GM20000 (cell line): Measurements from ENCODE around the gene CD164L2.
A peak's percentile ranks its signal among the peaks of the same experiment; 100 is the strongest.
"Not testable (repeated sequence)": the region's sequence is repeated elsewhere in the genome, so short reads cannot be mapped to it uniquely, and the experiment has no call there.

Experiments used
- DNase-seq: peaks from one replicate; pipeline ENCODE4 v3.0.0; 2012; ENCODE audit warnings: low spot score
- TF ChIP-seq, protein P1 (sequence below): IDR thresholded peaks from 2 replicates; pipeline ENCODE4 v1.5.1; 2012; ENCODE audit warnings: mild to moderate bottlenecking, control low read depth; ENCODE audit errors: extremely low read depth, missing control alignments

Gene CD164L2

DNA sequence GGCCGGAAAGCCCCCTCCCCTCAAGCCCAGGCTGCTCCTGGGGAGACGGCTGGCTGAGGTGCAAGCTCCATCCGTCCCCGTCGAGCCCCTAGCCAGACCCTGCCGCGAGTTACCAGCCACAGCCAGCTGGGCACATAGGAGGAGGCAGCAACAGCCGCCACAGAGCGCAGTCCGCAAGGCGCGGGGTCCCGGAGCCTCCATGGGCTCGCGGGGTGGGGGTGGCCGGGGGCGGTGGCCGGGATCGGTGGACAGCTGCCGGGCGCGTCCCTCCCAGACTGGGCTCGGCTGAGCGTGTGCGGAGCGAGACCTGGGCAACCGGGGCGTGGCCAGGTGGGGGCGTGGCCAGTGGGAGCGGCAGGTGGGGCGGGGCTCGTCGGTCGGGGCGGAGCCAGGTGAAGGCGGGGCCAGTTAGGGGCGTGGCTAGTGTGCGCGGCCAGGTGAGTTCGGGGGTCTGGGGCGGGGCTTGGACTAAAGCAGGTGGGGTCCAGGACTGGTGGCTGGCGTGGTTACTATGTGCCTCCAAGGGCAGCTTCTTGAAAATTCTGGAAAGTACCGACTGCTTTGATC lies at the start of gene CD164L2:
Gene CD164L2 (minus strand): TSS at position 295 of the 567 bp plus-strand sequence. CDS start 94 bp downstream, at position 201.
- no peak for DNase-seq
- TF ChIP-seq, protein P1, sequence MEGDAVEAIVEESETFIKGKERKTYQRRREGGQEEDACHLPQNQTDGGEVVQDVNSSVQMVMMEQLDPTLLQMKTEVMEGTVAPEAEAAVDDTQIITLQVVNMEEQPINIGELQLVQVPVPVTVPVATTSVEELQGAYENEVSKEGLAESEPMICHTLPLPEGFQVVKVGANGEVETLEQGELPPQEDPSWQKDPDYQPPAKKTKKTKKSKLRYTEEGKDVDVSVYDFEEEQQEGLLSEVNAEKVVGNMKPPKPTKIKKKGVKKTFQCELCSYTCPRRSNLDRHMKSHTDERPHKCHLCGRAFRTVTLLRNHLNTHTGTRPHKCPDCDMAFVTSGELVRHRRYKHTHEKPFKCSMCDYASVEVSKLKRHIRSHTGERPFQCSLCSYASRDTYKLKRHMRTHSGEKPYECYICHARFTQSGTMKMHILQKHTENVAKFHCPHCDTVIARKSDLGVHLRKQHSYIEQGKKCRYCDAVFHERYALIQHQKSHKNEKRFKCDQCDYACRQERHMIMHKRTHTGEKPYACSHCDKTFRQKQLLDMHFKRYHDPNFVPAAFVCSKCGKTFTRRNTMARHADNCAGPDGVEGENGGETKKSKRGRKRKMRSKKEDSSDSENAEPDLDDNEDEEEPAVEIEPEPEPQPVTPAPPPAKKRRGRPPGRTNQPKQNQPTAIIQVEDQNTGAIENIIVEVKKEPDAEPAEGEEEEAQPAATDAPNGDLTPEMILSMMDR: no peak

DNA sequence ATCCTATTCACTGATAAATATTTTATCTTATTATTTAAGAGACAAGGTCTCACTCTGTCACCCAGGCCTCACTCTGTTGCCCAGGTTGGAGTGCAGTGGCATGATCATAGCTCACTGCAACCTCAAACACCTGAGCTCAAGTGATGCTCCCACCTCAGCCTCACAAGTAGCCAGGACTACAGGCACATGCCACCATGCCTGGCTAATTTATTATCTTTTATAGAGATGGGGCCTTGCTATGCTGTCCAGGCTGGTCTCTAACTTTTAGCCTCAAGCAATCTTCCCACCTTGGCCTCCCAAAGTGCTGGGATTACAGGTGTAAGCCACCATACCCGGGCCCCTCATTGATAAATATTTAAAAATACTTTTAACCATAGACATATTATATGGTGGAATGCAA lies 49.6 kb upstream of the CD164L2 start:
- DNase-seq: not testable (repeated sequence)

DNA sequence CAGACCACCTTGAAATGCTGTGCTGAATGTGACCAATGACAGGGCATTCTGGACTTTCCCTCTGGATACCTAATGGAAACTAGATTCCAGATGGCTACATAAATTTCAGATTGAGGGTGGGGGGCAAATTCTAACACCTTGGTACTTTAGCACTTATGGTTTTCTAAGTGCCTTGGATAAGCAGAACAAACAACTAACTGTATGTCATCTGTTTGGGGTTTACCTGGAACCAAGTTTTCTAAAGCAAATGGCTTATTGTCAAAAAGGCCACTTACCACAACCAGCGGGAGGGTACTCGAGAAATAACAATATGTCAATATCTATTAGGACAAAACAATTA lies 48.4 kb upstream of the CD164L2 start:
- DNase-seq: no peak
- TF ChIP-seq, protein P1: no peak

DNA sequence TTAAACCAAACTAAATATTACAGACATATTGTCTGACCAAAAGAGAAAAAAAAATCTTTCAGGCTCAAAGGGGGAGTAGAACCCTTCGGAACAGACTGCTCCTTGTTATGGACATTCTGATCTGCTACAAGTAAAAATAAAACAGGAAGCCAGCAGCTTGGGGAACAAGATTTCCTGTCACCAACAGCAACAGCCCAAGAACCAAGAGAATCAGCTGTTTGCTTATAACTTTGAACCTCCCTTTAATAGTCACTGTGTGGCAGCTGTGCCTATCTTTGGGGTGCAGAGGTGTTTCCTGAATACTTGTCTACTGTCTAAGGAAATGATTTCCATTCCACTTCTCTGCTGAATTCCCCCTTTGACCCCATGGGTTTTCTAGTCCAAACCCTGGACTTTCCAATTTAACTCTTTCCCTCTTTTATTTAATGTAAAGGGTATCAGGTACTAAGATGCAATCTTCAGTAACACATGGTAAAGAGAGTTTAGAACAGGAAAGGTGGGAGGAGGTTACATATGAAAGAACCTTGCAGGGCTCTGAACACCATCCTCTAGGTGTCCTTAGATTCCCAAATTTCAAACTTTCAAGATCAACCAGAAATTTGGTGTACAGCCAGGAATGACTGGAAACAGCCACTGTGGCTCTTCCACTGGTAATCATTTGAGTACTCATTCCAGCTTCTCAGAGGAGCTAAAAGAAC lies 47.9 kb upstream of the CD164L2 start:
- TF ChIP-seq, protein P1: no peak
- peak; percentile 28 for DNase-seq

DNA sequence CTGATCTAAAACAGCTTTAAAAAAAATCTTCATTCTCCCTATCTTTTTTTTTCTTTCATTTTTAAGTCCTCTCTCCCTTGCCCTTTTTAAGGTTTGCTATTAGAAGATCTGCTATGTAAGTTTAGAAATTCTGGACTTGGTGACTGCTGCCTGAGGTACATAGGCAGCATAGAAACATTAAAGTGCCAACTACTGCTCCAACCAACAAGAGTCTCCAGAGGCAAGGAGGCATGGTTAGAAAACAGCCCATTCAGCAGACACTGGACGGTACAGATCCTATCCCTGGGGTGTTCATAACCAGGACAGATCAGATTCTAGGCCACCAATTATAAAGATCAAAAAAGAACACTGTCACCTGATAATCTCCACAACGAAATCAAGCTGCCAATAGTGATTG lies 45.9 kb upstream of the CD164L2 start:
- TF ChIP-seq, protein P1: no peak
- no peak for DNase-seq

DNA sequence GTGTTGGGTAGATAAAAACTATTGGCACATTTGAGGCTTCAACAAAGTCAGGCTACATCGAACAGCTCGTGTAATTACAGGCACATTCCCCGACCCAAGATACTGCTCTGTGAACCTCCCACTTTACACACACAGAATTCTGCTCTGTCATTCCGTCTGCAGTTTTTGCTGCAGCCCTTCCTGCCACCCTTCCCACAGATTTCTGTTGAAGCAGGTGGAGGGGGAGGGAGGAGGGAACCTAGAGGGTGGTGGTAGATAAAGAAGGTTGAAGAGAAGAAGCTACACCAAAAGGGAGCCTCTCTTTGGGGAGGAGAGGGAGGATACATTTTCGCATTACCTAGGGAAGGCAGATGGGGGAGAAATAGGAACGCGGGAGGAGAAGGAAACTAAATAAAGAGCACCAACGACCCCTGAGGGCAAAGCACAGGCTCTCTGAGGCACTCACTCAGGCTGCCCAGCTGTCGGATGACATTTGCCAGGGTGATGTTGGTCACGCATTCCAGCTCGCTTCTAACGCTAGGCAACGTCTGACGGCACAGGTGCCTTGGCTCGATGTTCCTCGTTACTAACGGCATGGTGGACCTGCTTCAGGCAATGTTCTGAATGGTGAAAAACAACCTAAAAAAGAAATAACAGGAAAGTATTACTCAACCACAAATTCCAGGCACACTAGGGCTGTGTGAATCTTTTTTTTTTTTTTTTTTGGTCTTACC lies 45.3 kb upstream of the CD164L2 start:
- no peak for DNase-seq
- TF ChIP-seq, protein P1: no peak

DNA sequence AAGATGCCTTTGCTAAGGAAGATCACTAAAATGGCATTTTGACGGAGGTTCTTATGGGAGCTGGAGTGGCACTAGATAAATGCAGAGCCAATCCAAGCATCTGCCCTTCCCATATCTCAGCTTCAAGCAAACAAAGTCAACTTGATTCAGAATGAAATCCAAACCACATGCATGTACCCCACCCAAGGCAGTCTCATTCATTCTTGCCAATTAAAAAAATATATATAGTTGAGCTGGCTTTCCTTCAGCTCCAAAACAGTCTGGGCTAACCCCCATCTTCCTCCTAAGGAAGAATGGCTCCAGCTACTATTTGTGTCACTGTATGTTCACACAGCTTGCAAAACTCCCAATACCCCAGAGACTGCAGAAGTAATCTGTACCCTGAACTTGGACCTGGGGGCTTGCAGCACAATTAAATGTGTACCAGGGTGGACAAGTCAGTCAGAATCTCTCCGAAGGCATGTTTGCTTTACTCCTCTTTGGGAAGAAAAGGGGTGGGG lies 44.7 kb upstream of the CD164L2 start:
- no peak for DNase-seq
- TF ChIP-seq, protein P1: no peak
